Psoas muscle (tissue), 8 donors: ENCODE results near the gene PTCH2. TPM values are rescaled to one million over a fixed set of nuclear protein-coding genes. Genes with fewer than 3 reads are reported as not detected.

Source experiments
- ATAC-seq, 4 donors: fragments of 200-7000 bp; cut with Tn5 transposase; one replicate each; pipeline ENCODE4 v1.9.1; 2020; ENCODE audit warnings: moderate library complexity in 3 of 4, mild to moderate bottlenecking in 2 of 4
- DNase-seq, 2 donors: peaks; one replicate each; pipeline ENCODE4 v3.0.0-alpha.2; 2020
- H3K27ac ChIP-seq: fragments of 200-600 bp; one replicate; pipeline ENCODE4 v1.8.0; 2022
- H3K27me3 ChIP-seq, 3 donors: fragments of 200-600 bp in 1 of 3; one replicate each; pipeline versions ENCODE4 v1.6.1 to v1.8.0; 2013 to 2022; ENCODE audit warnings: low read length in 2 of 3, mild to moderate bottlenecking in 2 of 3, moderate library complexity in 1 of 3; ENCODE audit not compliant: insufficient read depth in 3 of 3
- H3K36me3 ChIP-seq, 2 donors: fragments of 200-600 bp in 1 of 2; one replicate each; pipeline versions ENCODE4 v1.6.1 to v1.8.0; 2013 to 2022; ENCODE audit warnings: low read depth in 1 of 2, mild to moderate bottlenecking in 1 of 2, moderate library complexity in 1 of 2; ENCODE audit not compliant: insufficient read depth in 1 of 2
- H3K4me1 ChIP-seq: fragments of 200-600 bp; one replicate; pipeline ENCODE4 v1.8.0; 2022
- H3K4me3 ChIP-seq: fragments of 200-600 bp; one replicate; pipeline ENCODE4 v1.8.0; 2022; ENCODE audit warnings: mild to moderate bottlenecking
- H3K9me3 ChIP-seq: fragments of 200-600 bp; one replicate; pipeline ENCODE4 v1.8.0; 2022
- WGBS, 3 donors: extraction: QIAGEN DNeasy Blood & Tissue Kit; methylation state at CpG; one replicate each; pipeline versions ENCODE4 v1.1.6 to v1.1.7; 2013; 5-methylcytosine and 5-hydroxymethylcytosine counted together
- intact Hi-C, 2 donors: fragments of 100-400 bp; cut with DNase I; formaldehyde crosslinking; loops; one replicate each; pipeline versions ENCODE4 v1.11.0 to v1.14.2; 2022
- polyA plus RNA-seq, 3 donors: library from polyadenylated mRNA; stranded (reverse); fragments of 200-250 nt; gene quantifications; one replicate each; pipeline ENCODE4 v1.2.3, GENCODE V29; 2013
- total RNA-seq, 4 donors: library from RNA; stranded (reverse); fragmentation: NEBNext Ultra II Directional in 2 of 4; extraction: Animal tissue kit (Norgen Biotek cat#: 25700) in 2 of 4; gene quantifications; one replicate each; pipeline versions ENCODE4 v1.2.1 to v1.2.4, GENCODE V29; 2021 to 2023
- TF ChIP-seq, protein P1 (sequence below): fragments of 200-600 bp; IDR thresholded peaks from one replicate; pipeline ENCODE4 v1.8.0; 2022; ENCODE audit warnings: antibody characterized with exemption
- donor health status: healthy with polysubstance abuse.
- donor health status: DM: no; HTN: no; CAD: no; lungs with moderate emphysema.
- donor health status: Bipolar disorder and iron deficiency.
- donor health status: healthy.
- donor health status: DM: yes; HTN: yes; CAD: no.
- donor health status: DM: no; HTN: no; CAD: no.
- donor health status: DM: no; HTN: no; CAD: no.
- donor health status: DM: yes; HTN: yes; CAD: no.

PTCH2 gene
- total and polyA plus RNA-seq, 7 donors: 0.12 to 1.0 (median 0.35) TPM

DNA sequence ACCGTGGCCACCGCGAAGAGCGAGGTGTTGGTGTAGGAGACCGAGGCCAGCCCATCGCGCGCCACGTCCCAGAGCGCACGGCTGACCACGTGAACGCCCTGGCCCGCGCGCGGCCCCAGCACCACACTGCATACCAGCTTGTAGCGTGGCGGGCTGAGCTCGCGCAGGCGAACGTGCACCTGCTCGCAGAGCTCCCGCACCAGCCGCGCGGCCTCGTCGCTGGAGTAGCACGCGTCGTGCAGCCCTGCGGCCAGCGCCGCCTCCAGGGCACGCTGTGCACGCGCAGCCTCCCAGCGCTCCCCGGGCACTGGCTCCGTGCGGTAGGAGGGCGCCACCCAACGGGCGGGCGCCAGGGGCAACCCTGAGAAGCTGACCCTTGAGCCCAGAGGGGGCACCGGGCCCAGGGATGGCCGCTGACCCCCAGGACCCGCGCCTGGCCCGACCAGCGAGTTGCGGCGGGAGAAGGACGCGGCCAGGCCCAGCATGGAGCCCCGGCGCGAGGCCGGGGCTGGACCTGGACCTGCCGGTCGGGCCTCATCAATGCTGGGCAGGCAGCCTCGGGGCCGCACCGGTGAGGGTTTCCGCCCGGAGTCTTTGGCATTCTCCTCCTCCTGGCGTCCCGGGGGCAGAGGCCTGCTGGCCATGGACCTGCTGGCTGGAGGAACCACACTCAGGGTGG is 36.9 kb downstream of the PTCH2 start:
- intact Hi-C loops: no loop called here
- Histone ChIP-seq H3K9me3 (no peaks in the 10 kb centered on the region), H3K27me3 (no peaks in the 10 kb centered on the region), H3K4me3 (no peak overlapping the region), H3K36me3 (peaks cover 0 to 39% of the 10 kb centered on the region in 2 donors), H3K27ac (peak overlapping the region; percentile 94), H3K4me1 (peaks cover 35% of the 10 kb centered on the region)
- DNase-seq: peak in 1 of 2 donors; percentile 62
- ATAC-seq: no peak
- WGBS, 3 donors: 84 to 91% (median 91%) methylated on average over 58 to 70 of the region's 70 CpGs
- TF ChIP-seq, protein P1, sequence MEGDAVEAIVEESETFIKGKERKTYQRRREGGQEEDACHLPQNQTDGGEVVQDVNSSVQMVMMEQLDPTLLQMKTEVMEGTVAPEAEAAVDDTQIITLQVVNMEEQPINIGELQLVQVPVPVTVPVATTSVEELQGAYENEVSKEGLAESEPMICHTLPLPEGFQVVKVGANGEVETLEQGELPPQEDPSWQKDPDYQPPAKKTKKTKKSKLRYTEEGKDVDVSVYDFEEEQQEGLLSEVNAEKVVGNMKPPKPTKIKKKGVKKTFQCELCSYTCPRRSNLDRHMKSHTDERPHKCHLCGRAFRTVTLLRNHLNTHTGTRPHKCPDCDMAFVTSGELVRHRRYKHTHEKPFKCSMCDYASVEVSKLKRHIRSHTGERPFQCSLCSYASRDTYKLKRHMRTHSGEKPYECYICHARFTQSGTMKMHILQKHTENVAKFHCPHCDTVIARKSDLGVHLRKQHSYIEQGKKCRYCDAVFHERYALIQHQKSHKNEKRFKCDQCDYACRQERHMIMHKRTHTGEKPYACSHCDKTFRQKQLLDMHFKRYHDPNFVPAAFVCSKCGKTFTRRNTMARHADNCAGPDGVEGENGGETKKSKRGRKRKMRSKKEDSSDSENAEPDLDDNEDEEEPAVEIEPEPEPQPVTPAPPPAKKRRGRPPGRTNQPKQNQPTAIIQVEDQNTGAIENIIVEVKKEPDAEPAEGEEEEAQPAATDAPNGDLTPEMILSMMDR: no peak

DNA sequence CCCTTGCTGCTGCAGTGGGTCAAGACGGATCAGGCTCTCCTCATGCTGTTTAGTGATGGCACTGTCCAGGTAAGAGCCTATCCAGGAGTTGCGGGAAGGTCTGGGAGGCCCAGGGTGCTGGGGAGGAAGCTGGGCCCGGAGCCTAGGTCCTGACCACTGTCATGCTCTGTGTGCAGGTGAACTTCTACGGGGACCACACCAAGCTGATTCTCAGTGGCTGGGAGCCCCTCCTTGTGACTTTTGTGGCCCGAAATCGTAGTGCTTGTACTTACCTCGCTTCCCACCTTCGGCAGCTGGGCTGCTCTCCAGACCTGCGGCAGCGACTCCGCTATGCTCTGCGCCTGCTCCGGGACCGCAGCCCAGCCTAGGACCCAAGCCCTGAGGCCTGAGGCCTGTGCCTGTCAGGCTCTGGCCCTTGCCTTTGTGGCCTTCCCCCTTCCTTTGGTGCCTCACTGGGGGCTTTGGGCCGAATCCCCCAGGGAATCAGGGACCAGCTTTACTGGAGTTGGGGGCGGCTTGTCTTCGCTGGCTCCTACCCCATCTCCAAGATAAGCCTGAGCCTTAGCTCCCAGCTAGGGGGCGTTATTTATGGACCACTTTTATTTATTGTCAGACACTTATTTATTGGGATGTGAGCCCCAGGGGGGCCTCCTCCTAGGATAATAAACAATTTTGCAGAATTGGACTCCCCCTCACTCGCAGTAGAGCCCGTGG is 37.6 kb downstream of the PTCH2 start:
- no peaks in the 10 kb centered on the region for H3K27me3 ChIP-seq
- peaks cover 35% of the 10 kb centered on the region for H3K4me1 ChIP-seq
- peak overlapping the region; percentile 94 for H3K27ac ChIP-seq
- ATAC-seq: no peak
- no peaks in the 10 kb centered on the region for H3K9me3 ChIP-seq
- peak in 1 of 2 donors; percentile 38 for DNase-seq
- WGBS, 3 donors: 92 to 96% (median 94%) methylated on average over 19 to 20 of the region's 20 CpGs
- intact Hi-C loops: no loop called here
- peaks cover 0 to 39% of the 10 kb centered on the region in 2 donors for H3K36me3 ChIP-seq
- no peak overlapping the region for H3K4me3 ChIP-seq
- TF ChIP-seq, protein P1: no peak

DNA sequence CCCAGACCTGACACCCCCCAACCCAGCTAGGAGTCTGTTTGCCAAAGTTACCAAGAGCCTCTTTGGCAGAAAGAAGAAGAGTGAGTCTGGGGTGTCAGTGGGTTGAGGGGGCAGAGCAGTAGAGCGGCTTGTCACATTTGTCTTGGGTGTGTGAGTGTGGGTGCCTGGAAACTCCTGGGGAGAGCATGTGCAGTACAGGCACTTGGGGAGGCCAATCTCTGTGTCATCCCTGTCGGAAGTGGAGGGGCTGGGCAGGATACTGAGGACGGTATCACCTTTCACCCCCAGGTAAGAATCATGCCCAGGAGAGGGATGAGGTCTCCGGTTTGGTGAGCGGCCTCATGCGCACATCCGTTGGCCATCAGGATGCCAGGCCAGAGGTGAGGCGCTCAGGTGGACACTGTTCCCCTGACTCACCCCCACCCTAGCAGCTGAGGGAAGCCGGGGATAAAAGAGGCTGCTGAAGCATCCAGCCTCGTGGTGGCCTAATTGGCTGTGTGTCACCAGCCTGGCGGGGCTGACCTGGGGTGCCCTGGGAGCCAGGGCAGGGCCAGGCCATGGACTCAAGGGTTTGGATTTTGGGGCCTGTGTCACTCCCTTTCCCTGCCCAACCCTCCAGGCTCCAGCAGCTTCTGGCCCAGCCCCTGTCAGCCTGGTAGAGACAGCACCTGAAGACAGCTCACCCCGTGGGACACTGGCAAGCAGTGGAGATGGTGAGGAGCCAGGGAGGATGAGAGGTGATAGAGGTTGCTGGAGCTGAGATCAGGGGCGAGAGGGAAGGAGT is 39.5 kb downstream of the PTCH2 start:
- intact Hi-C loops: no loop called here
- Histone ChIP-seq H3K9me3 (no peaks in the 10 kb centered on the region), H3K27me3 (no peaks in the 10 kb centered on the region), H3K4me3 (no peak overlapping the region), H3K36me3 (peaks cover 0 to 39% of the 10 kb centered on the region in 2 donors), H3K27ac (no peak overlapping the region), H3K4me1 (peaks cover 26% of the 10 kb centered on the region)
- no peak for ATAC-seq
- no peak for DNase-seq
- 71 to 78% (median 76%) methylated on average over 13 of the region's 13 CpGs for WGBS, 3 donors
- TF ChIP-seq, protein P1: no peak

DNA sequence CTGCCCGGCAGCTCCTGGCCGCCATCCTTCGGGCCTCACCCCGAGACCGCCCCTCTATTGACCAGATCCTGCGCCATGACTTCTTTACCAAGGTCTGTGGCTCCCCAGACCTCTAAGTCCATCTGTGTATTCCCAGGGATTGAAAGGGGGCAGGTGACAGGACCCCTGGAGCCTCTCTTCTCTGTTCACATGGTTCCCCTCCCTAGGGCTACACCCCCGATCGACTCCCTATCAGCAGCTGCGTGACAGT is 40.1 kb downstream of the PTCH2 start:
- 84 to 90% (median 89%) methylated on average over 9 of the region's 9 CpGs for WGBS, 3 donors
- H3K4me3 ChIP-seq: no peak overlapping the region
- no peak for ATAC-seq
- TF ChIP-seq, protein P1: no peak
- H3K36me3 ChIP-seq: peaks cover 0 to 39% of the 10 kb centered on the region in 2 donors
- no peaks in the 10 kb centered on the region for H3K9me3 ChIP-seq
- peaks cover 24% of the 10 kb centered on the region for H3K4me1 ChIP-seq
- no peaks in the 10 kb centered on the region for H3K27me3 ChIP-seq
- intact Hi-C loops: no loop called here
- H3K27ac ChIP-seq: no peak overlapping the region
- DNase-seq: no peak
